Ectodermal cell (in vitro differentiated cells): ENCODE results near the gene CMTM5.
"Not testable (repeated sequence)": the region's sequence is repeated elsewhere in the genome, so short reads cannot be mapped to it uniquely, and the experiment has no call there.

Source experiments
- H3K27ac ChIP-seq: 2 replicates; pipeline ENCODE4 v1.7.0; 2013; ENCODE audit warnings: mild to moderate bottlenecking, low read depth, low read length; ENCODE audit not compliant: insufficient read depth, poor library complexity, severe bottlenecking
- H3K27me3 ChIP-seq: 2 replicates; pipeline ENCODE4 v1.7.0; 2013; ENCODE audit warnings: mild to moderate bottlenecking, low read length; ENCODE audit not compliant: insufficient read depth, control insufficient read depth, poor library complexity, severe bottlenecking
- H3K36me3 ChIP-seq: one replicate; pipeline ENCODE4 v1.7.0; 2013; ENCODE audit warnings: low read length; ENCODE audit not compliant: control insufficient read depth, insufficient read depth
- H3K4me1 ChIP-seq: one replicate; pipeline ENCODE4 v1.7.0; 2013; ENCODE audit warnings: low read length; ENCODE audit not compliant: control insufficient read depth, insufficient read depth
- H3K4me3 ChIP-seq: 2 replicates; pipeline ENCODE4 v1.7.0; 2013; ENCODE audit warnings: low read depth, low read length, control low read depth; ENCODE audit not compliant: insufficient read depth
- H3K9me3 ChIP-seq: 2 replicates; pipeline ENCODE4 v1.7.0; 2013; ENCODE audit warnings: mild to moderate bottlenecking, low read length, moderate library complexity; ENCODE audit not compliant: control insufficient read depth
- WGBS, 2 experiments: methylation state at CpG; one replicate each; pipeline ENCODE4 v1.1.7; 2013; ENCODE audit warnings: missing lambda C conversion rate in 2 of 2; 5-methylcytosine and 5-hydroxymethylcytosine counted together

CMTM5 gene

GRCh38 chr14:23413681-23414080, 36.8 kb downstream of the CMTM5 start:
- Histone ChIP-seq H3K36me3 (no peaks in the 10 kb centered on the region), H3K9me3 (no peaks in the 10 kb centered on the region), H3K27me3 (no peaks in the 10 kb centered on the region), H3K4me3 (no peak overlapping the region), H3K27ac (no peak overlapping the region), H3K4me1 (peaks cover 3% of the 10 kb centered on the region)
- WGBS, 2 experiments = 94 to 95% methylated on average over 16 of the region's 16 CpGs

GRCh38 chr14:23414254-23414653, 37.4 kb downstream of the CMTM5 start:
- Histone ChIP-seq H3K4me3 (no peak overlapping the region), H3K27me3 (no peaks in the 10 kb centered on the region), H3K27ac (no peak overlapping the region), H3K4me1 (peaks cover 3% of the 10 kb centered on the region), H3K9me3 (no peaks in the 10 kb centered on the region), H3K36me3 (no peaks in the 10 kb centered on the region)
- 95 to 98% methylated on average over 3 of the region's 3 CpGs for WGBS, 2 experiments

GRCh38 chr14:23414906-23415820, 38.3 kb downstream of the CMTM5 start:
- H3K36me3 ChIP-seq = no peaks in the 10 kb centered on the region
- H3K9me3 ChIP-seq = no peaks in the 10 kb centered on the region
- H3K4me1 ChIP-seq = peaks cover 3% of the 10 kb centered on the region
- H3K27me3 ChIP-seq = no peaks in the 10 kb centered on the region
- WGBS, 2 experiments = 96% methylated on average over 39 of the region's 39 CpGs
- no peak overlapping the region for H3K4me3 ChIP-seq
- no peak overlapping the region for H3K27ac ChIP-seq

GRCh38 chr14:23415821-23416778, 39.3 kb downstream of the CMTM5 start:
- Histone ChIP-seq H3K36me3 (no peaks in the 10 kb centered on the region), H3K27me3 (no peaks in the 10 kb centered on the region), H3K27ac (no peak overlapping the region), H3K4me1 (peaks cover 3% of the 10 kb centered on the region), H3K4me3 (no peak overlapping the region), H3K9me3 (no peaks in the 10 kb centered on the region)
- 89% methylated on average over 21 of the region's 21 CpGs for WGBS, 2 experiments

GRCh38 chr14:23416801-23417200, 40.0 kb downstream of the CMTM5 start:
- 94 to 95% methylated on average over 11 of the region's 11 CpGs for WGBS, 2 experiments
- H3K4me3 ChIP-seq = no peak overlapping the region

GRCh38 chr14:23417269-23417668, 40.4 kb downstream of the CMTM5 start:
- not testable (repeated sequence) for H3K27ac ChIP-seq, H3K4me1 ChIP-seq, H3K36me3 ChIP-seq, H3K9me3 ChIP-seq, H3K4me3 ChIP-seq, H3K27me3 ChIP-seq
- WGBS, 2 experiments = 96% methylated on average over 12 of the region's 12 CpGs

More at GRCh38 chr14:23416801-23417200, 40.0 kb downstream of the CMTM5 start:
- Histone ChIP-seq H3K9me3 (no peaks in the 10 kb centered on the region), H3K27ac (no peak overlapping the region), H3K4me1 (no peaks in the 10 kb centered on the region), H3K36me3 (no peaks in the 10 kb centered on the region), H3K27me3 (no peaks in the 10 kb centered on the region)

- Histone ChIP-seq H3K27me3 (no peaks in the 10 kb centered on the region), H3K4me3 (no peak overlapping the region), H3K9me3 (no peaks in the 10 kb centered on the region), H3K36me3 (no peaks in the 10 kb centered on the region), H3K27ac (no peak overlapping the region), H3K4me1 (no peaks in the 10 kb centered on the region)
- WGBS, 2 experiments = 92 to 95% methylated on average over 21 of the region's 21 CpGs
Observed at GRCh38 chr14:23418021-23418420, 41.2 kb downstream of the CMTM5 start.

- H3K27ac ChIP-seq, H3K27me3 ChIP-seq, H3K36me3 ChIP-seq, H3K4me3 ChIP-seq, H3K9me3 ChIP-seq, H3K4me1 ChIP-seq: not testable (repeated sequence)
- 85 to 90% methylated on average over 2 of the region's 17 CpGs for WGBS, 2 experiments
Observed at GRCh38 chr14:23419646-23420045, 42.8 kb downstream of the CMTM5 start.

- Histone ChIP-seq H3K27ac (no peak overlapping the region), H3K9me3 (no peaks in the 10 kb centered on the region), H3K4me1 (no peaks in the 10 kb centered on the region), H3K36me3 (no peaks in the 10 kb centered on the region), H3K27me3 (no peaks in the 10 kb centered on the region), H3K4me3 (no peak overlapping the region)
Observed at GRCh38 chr14:23421594-23421993, 44.7 kb downstream of the CMTM5 start.

GRCh38 chr14:23423657-23424056, 46.8 kb downstream of the CMTM5 start:
- H3K27ac ChIP-seq = no peak overlapping the region
- no peaks in the 10 kb centered on the region for H3K4me1 ChIP-seq
- H3K9me3 ChIP-seq = no peaks in the 10 kb centered on the region
- no peaks in the 10 kb centered on the region for H3K27me3 ChIP-seq
- no peaks in the 10 kb centered on the region for H3K36me3 ChIP-seq
- no peak overlapping the region for H3K4me3 ChIP-seq
- WGBS, 2 experiments = 90 to 91% methylated on average over 6 of the region's 6 CpGs
